ENCODE data around the gene ASTN1.

Gene ASTN1

GRCh38 chr1:176959191-176959820 lies 205.2 kb downstream of the ASTN1 start:
- no peak for TF ChIP-seq CTCF (conservative IDR thresholded peaks at IDR 0.05)

GRCh38 chr1:176957603-176958002 lies 206.9 kb downstream of the ASTN1 start:
- H3K27ac ChIP-seq, result no peak overlapping the region
- TF ChIP-seq CTCF (conservative IDR thresholded peaks at IDR 0.05), result no peak

More at GRCh38 chr1:176959191-176959820, 205.2 kb downstream of the ASTN1 start:
- no peak overlapping the region for H3K27ac ChIP-seq

- H3K27ac ChIP-seq, result no peak overlapping the region
- TF ChIP-seq CTCF (conservative IDR thresholded peaks at IDR 0.05), result no peak; the same call in 1 of the 2 replicates
Measured at GRCh38 chr1:176954242-176954641, 210.3 kb downstream of the ASTN1 start.

- H3K27ac ChIP-seq, result no peak overlapping the region
- no peak for TF ChIP-seq CTCF (conservative IDR thresholded peaks at IDR 0.05)
Measured at GRCh38 chr1:176950736-176951324, 213.7 kb downstream of the ASTN1 start.

GRCh38 chr1:176949033-176949662 lies 215.4 kb downstream of the ASTN1 start:
- peak; percentile 61 for TF ChIP-seq CTCF (conservative IDR thresholded peaks at IDR 0.05)
- H3K27ac ChIP-seq, result no peak overlapping the region

- TF ChIP-seq CTCF (conservative IDR thresholded peaks at IDR 0.05), result no peak
- H3K27ac ChIP-seq, result no peak overlapping the region
Measured at GRCh38 chr1:176944606-176945005, 219.9 kb downstream of the ASTN1 start.

- H3K27ac ChIP-seq, result no peak overlapping the region
- no peak for TF ChIP-seq CTCF (conservative IDR thresholded peaks at IDR 0.05)
Measured at GRCh38 chr1:176943783-176944182, 220.7 kb downstream of the ASTN1 start.
